GM19099 (cell line): Measurements from ENCODE around the gene HSPA12B.

ENCODE experiments used
- POLR2A ChIP-seq: IDR thresholded peaks from 3 replicates; pipeline ENCODE4 v1.6.1; 2011; ENCODE audit warnings: low read depth; ENCODE audit not compliant: insufficient read length; ENCODE audit errors: extremely low read depth

Gene HSPA12B

GRCh38 chr20:3778976-3779375, 46.5 kb downstream of the HSPA12B start:
- TF ChIP-seq POLR2A: no peak

- TF ChIP-seq POLR2A: peak; percentile 26
Observed at GRCh38 chr20:3781153-3781910, 48.8 kb downstream of the HSPA12B start, which contains the start of gene SPEF1. Gene SPEF1 (minus strand): TSS chr20:3781448. CDS start chr20:3781287, 161 bp downstream.

DNA sequence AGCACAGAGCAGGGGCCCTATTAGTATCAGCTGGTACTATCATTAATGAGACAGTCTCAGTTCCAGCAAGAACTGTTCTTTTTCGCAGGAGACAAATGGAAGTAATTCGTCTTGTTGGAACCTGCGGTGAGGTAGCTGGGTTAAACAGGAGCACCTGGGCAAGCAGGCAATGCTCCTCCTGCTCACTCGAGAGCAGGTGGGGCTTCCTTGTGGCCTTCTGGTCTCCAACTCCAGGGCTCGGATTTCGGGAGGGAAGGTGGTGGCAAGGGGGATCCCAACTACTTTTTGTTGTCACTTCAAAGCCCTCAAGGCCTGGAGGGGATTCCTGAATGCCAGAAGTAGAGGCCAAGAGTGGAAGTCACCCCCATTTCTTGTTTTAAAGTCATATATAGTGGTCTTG, 50.1 kb downstream of the HSPA12B start:
- no peak for TF ChIP-seq POLR2A

DNA sequence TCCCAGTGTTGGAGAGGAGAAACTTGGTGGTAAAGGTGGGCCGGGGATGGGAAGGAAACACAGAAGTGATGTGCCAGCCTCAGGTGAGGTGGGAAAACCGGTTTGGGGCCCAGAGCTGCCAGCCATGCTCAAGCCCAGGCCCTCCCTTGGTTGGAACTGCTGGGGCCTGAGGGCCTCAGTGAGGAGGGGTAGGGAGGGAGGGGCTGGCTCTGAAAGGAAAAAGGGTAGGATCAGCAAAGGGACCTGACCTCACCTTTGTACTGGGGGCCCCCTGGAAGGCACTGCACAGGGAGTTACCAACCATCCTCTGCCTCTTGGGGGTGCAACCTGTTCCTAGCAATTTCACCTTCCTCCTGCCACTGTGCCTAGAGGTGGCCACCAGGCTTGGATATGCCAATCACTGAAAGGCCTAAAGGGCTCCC, 50.6 kb downstream of the HSPA12B start:
- TF ChIP-seq POLR2A: no peak

- TF ChIP-seq POLR2A: no peak
Observed at GRCh38 chr20:3783511-3784195, 51.2 kb downstream of the HSPA12B start.

- peak; percentile 15 for TF ChIP-seq POLR2A
Observed at GRCh38 chr20:3784216-3784853, 51.9 kb downstream of the HSPA12B start.

- TF ChIP-seq POLR2A: no peak
Observed at GRCh38 chr20:3784863-3785239, 52.4 kb downstream of the HSPA12B start.

GRCh38 chr20:3785240-3786125, 53.0 kb downstream of the HSPA12B start:
- TF ChIP-seq POLR2A: no peak

DNA sequence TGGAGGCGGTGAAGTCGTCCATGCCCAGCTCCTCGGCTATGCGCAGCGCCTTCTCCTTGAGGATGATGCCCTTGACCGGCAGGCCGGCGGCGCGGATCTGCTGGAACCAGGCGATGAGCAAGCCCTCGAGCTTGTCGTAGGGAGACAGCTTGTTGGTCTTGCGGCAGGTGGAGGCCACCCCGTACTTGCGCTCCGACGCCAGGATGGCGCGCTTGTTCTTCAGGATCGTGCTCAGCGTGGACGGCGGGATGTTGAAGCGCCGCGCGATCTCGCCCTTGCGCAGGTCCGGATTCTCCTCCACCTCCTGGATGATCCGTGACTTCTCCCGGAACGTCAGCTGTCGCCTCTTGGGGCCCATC, 53.6 kb downstream of the HSPA12B start:
- no peak for TF ChIP-seq POLR2A

- TF ChIP-seq POLR2A: peak; percentile 67
Observed at GRCh38 chr20:3786665-3787323, 54.3 kb downstream of the HSPA12B start, which contains the start of gene CENPB. Gene CENPB (minus strand): TSS chr20:3786740. CDS start chr20:3786483, 257 bp downstream.

- no peak for TF ChIP-seq POLR2A
Observed at GRCh38 chr20:3787324-3788014, 55.0 kb downstream of the HSPA12B start.

GRCh38 chr20:3788685-3789155, 56.2 kb downstream of the HSPA12B start:
- TF ChIP-seq POLR2A: no peak

DNA sequence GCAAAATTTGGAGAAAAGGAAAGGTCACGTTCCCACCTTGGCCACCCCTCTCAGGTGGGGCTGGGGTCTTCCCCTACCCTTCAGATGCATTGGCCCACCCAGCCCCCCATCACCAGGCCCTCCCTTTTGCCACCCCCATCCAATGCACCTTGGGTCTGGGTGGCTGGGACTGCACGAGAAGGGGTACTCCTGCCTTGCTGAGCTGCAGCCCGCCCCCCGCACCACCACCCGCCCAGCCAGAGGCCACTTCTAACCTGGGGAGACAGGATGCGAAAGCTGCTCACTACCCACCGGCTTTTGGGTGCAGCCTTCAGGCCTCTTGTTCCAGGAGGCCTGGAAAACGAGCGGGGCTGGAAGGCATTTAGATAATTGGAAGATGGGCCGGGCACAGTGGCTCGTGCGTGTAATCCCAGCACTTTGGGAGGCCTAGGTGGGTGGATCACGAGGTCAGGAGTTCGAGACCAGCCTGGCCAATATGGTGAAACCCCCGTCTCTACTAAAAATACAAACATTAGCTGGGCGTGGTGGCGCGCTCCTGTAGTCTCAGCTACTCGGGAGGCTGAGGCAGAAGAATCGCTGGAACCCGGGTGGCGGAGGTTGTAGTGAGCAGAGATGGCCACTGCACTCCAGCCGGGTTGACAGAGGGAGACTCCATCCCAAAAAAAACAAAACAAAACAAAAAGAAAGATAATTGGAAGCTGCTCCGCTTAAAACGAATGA, 62.4 kb downstream of the HSPA12B start:
- no peak for TF ChIP-seq POLR2A
